B cell (primary cell): ENCODE measurements around the gene MTHFD1L.

Experiments used
- EZH2 ChIP-seq: IDR thresholded peaks from 2 replicates; pipeline ENCODE4 v1.6.1; 2012; ENCODE audit warnings: borderline replicate concordance, low read depth, mild to moderate bottlenecking, moderate library complexity, low read length; ENCODE audit not compliant: insufficient read depth, poor library complexity, severe bottlenecking
- TF ChIP-seq, protein P1 (sequence below): fragments of 200-600 bp; IDR thresholded peaks from one replicate; pipeline ENCODE4 v1.8.0; 2022; ENCODE audit warnings: antibody characterized with exemption, mild to moderate bottlenecking

DNA sequence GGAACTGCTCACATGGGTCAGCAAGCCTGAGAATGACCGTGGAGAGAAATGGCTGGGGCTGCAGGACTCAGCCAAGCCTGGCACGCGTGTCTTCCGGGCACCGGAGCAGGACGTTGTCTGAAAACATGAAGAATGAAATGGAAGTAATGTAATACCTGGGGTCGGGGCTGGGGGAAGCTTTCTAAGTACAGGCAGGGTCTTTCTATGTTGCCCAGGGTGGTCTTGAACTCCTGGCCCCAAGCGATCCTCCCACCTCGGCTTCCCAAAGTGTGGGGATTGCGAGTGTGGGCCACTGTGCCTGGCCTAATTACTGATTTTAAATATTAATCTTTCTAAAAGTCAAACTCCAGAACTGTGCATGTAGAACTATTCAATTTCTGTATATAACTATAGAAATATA, 218.8 kb downstream of the MTHFD1L start:
- TF ChIP-seq, protein P1, sequence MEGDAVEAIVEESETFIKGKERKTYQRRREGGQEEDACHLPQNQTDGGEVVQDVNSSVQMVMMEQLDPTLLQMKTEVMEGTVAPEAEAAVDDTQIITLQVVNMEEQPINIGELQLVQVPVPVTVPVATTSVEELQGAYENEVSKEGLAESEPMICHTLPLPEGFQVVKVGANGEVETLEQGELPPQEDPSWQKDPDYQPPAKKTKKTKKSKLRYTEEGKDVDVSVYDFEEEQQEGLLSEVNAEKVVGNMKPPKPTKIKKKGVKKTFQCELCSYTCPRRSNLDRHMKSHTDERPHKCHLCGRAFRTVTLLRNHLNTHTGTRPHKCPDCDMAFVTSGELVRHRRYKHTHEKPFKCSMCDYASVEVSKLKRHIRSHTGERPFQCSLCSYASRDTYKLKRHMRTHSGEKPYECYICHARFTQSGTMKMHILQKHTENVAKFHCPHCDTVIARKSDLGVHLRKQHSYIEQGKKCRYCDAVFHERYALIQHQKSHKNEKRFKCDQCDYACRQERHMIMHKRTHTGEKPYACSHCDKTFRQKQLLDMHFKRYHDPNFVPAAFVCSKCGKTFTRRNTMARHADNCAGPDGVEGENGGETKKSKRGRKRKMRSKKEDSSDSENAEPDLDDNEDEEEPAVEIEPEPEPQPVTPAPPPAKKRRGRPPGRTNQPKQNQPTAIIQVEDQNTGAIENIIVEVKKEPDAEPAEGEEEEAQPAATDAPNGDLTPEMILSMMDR = no peak
- TF ChIP-seq EZH2 = no peak
